Dendritic cell treated with granulocyte-macrophage colony-stimulating factor and Interleukin-4, amounts not matched to agents 40 ng/mL and 50 ng/mL, for 4 days (primary cell): ENCODE data around the gene LIMA1.

Source experiments
- H3K27ac Mint-ChIP-seq: one replicate; pipeline ENCODE4 v1.8.0; 2022; ENCODE audit warnings: mild to moderate bottlenecking, mixed read lengths
- H3K27me3 Mint-ChIP-seq: one replicate; pipeline ENCODE4 v1.8.0; 2022; ENCODE audit warnings: mild to moderate bottlenecking, mixed read lengths
- H3K36me3 Mint-ChIP-seq: one replicate; pipeline ENCODE4 v1.8.0; 2022; ENCODE audit warnings: low read depth, mixed read lengths
- H3K4me1 Mint-ChIP-seq: one replicate; pipeline ENCODE4 v1.8.0; 2022; ENCODE audit warnings: low read depth, mixed read lengths
- H3K4me3 Mint-ChIP-seq: one replicate; pipeline ENCODE4 v1.8.0; 2022; ENCODE audit warnings: mild to moderate bottlenecking, moderate library complexity, mixed read lengths
- H3K9me3 Mint-ChIP-seq: one replicate; pipeline ENCODE4 v1.8.0; 2022; ENCODE audit warnings: mixed read lengths
- intact Hi-C: fragments of 100-400 bp; cut with micrococcal nuclease; formaldehyde crosslinking; loops from one replicate; pipeline ENCODE4 v1.15.0; 2022

Gene LIMA1

GRCh38 chr12:50211392-50212070, 71.8 kb downstream of the LIMA1 start:
- Mint-ChIP-seq H3K27ac (peak overlapping the region; percentile 58), H3K36me3 (no peaks in the 10 kb centered on the region), H3K9me3 (no peaks in the 10 kb centered on the region), H3K4me1 (peaks cover 10% of the 10 kb centered on the region), H3K27me3 (no peaks in the 10 kb centered on the region), H3K4me3 (no peak overlapping the region)
- intact Hi-C loops = no loop called here

- Mint-ChIP-seq H3K4me3 (no peak overlapping the region), H3K27ac (no peak overlapping the region), H3K27me3 (no peaks in the 10 kb centered on the region), H3K9me3 (no peaks in the 10 kb centered on the region), H3K36me3 (peaks cover 25% of the 10 kb centered on the region), H3K4me1 (peaks cover 10% of the 10 kb centered on the region)
- intact Hi-C loops = no loop called here
These were observed 75.9 kb downstream of the LIMA1 start for GRCh38 chr12:50207424-50207823.

GRCh38 chr12:50205648-50206047, 77.7 kb downstream of the LIMA1 start:
- H3K27me3 Mint-ChIP-seq = no peaks in the 10 kb centered on the region
- no peak overlapping the region for H3K4me3 Mint-ChIP-seq
- intact Hi-C loops = no loop called here
- no peak overlapping the region for H3K27ac Mint-ChIP-seq
- H3K9me3 Mint-ChIP-seq = no peaks in the 10 kb centered on the region
- H3K4me1 Mint-ChIP-seq = no peaks in the 10 kb centered on the region
- peaks cover 30% of the 10 kb centered on the region for H3K36me3 Mint-ChIP-seq

- H3K4me1 Mint-ChIP-seq = no peaks in the 10 kb centered on the region
- intact Hi-C loops = no loop called here
- H3K4me3 Mint-ChIP-seq = no peak overlapping the region
- no peaks in the 10 kb centered on the region for H3K27me3 Mint-ChIP-seq
- H3K9me3 Mint-ChIP-seq = no peaks in the 10 kb centered on the region
- H3K27ac Mint-ChIP-seq = no peak overlapping the region
- peaks cover 47% of the 10 kb centered on the region for H3K36me3 Mint-ChIP-seq
These were observed 79.6 kb downstream of the LIMA1 start for GRCh38 chr12:50203691-50204090.

- Mint-ChIP-seq H3K27me3 (no peaks in the 10 kb centered on the region), H3K36me3 (peaks cover 54% of the 10 kb centered on the region), H3K4me1 (no peaks in the 10 kb centered on the region), H3K27ac (no peak overlapping the region), H3K4me3 (no peak overlapping the region), H3K9me3 (no peaks in the 10 kb centered on the region)
- intact Hi-C loops = no loop called here
These were observed 81.3 kb downstream of the LIMA1 start for GRCh38 chr12:50201987-50202521.

- no peaks in the 10 kb centered on the region for H3K4me1 Mint-ChIP-seq
These were observed 82.6 kb downstream of the LIMA1 start for GRCh38 chr12:50200552-50201273.

GRCh38 chr12:50198829-50199228, 84.5 kb downstream of the LIMA1 start:
- Mint-ChIP-seq H3K4me1 (no peaks in the 10 kb centered on the region), H3K27me3 (no peaks in the 10 kb centered on the region), H3K9me3 (no peaks in the 10 kb centered on the region), H3K36me3 (peaks cover 47% of the 10 kb centered on the region), H3K27ac (no peak overlapping the region), H3K4me3 (no peak overlapping the region)
- intact Hi-C loops = no loop called here

More at GRCh38 chr12:50200552-50201273, 82.6 kb downstream of the LIMA1 start:
- Mint-ChIP-seq H3K27ac (no peak overlapping the region), H3K9me3 (no peaks in the 10 kb centered on the region), H3K36me3 (peaks cover 65% of the 10 kb centered on the region), H3K27me3 (no peaks in the 10 kb centered on the region), H3K4me3 (no peak overlapping the region)
- intact Hi-C loops = no loop called here

GRCh38 chr12:50197297-50197727, 86.0 kb downstream of the LIMA1 start:
- Mint-ChIP-seq H3K27ac (no peak overlapping the region), H3K9me3 (no peaks in the 10 kb centered on the region), H3K27me3 (no peaks in the 10 kb centered on the region), H3K4me1 (no peaks in the 10 kb centered on the region), H3K4me3 (no peak overlapping the region), H3K36me3 (peaks cover 48% of the 10 kb centered on the region)
- intact Hi-C loops = no loop called here

GRCh38 chr12:50196537-50196936, 86.8 kb downstream of the LIMA1 start:
- Mint-ChIP-seq H3K4me1 (no peaks in the 10 kb centered on the region), H3K9me3 (no peaks in the 10 kb centered on the region), H3K36me3 (peaks cover 56% of the 10 kb centered on the region), H3K27me3 (no peaks in the 10 kb centered on the region), H3K27ac (no peak overlapping the region), H3K4me3 (no peak overlapping the region)
- intact Hi-C loops = no loop called here

GRCh38 chr12:50195832-50196231, 87.5 kb downstream of the LIMA1 start:
- no peaks in the 10 kb centered on the region for H3K27me3 Mint-ChIP-seq
- H3K9me3 Mint-ChIP-seq = no peaks in the 10 kb centered on the region
- no peak overlapping the region for H3K27ac Mint-ChIP-seq

GRCh38 chr12:50192908-50193307, 90.4 kb downstream of the LIMA1 start:
- Mint-ChIP-seq H3K4me1 (no peaks in the 10 kb centered on the region), H3K9me3 (no peaks in the 10 kb centered on the region), H3K27ac (no peak overlapping the region), H3K4me3 (no peak overlapping the region), H3K27me3 (no peaks in the 10 kb centered on the region), H3K36me3 (peaks cover 47% of the 10 kb centered on the region)
- intact Hi-C loops = no loop called here

More at GRCh38 chr12:50195832-50196231, 87.5 kb downstream of the LIMA1 start:
- intact Hi-C loops = no loop called here
- no peaks in the 10 kb centered on the region for H3K4me1 Mint-ChIP-seq
- H3K4me3 Mint-ChIP-seq = no peak overlapping the region
- H3K36me3 Mint-ChIP-seq = peaks cover 60% of the 10 kb centered on the region

GRCh38 chr12:50192236-50192635, 91.1 kb downstream of the LIMA1 start:
- Mint-ChIP-seq H3K36me3 (peaks cover 44% of the 10 kb centered on the region), H3K9me3 (no peaks in the 10 kb centered on the region), H3K4me3 (no peak overlapping the region), H3K27me3 (no peaks in the 10 kb centered on the region), H3K4me1 (no peaks in the 10 kb centered on the region), H3K27ac (no peak overlapping the region)
- intact Hi-C loops = no loop called here

- Mint-ChIP-seq H3K27me3 (no peaks in the 10 kb centered on the region), H3K27ac (no peak overlapping the region), H3K9me3 (no peaks in the 10 kb centered on the region), H3K4me1 (no peaks in the 10 kb centered on the region), H3K4me3 (no peak overlapping the region), H3K36me3 (peaks cover 31% of the 10 kb centered on the region)
- intact Hi-C loops = no loop called here
These were observed 92.5 kb downstream of the LIMA1 start for GRCh38 chr12:50190859-50191258.

GRCh38 chr12:50188875-50189575, 94.3 kb downstream of the LIMA1 start:
- H3K9me3 Mint-ChIP-seq = no peaks in the 10 kb centered on the region
- H3K36me3 Mint-ChIP-seq = peaks cover 31% of the 10 kb centered on the region
- H3K4me1 Mint-ChIP-seq = peaks cover 5% of the 10 kb centered on the region
- intact Hi-C loops = loop anchor here (5.0 kb wide), 1 partner anchor 123 kb away; no protein-coding TSS in a partner anchor
- no peak overlapping the region for H3K27ac Mint-ChIP-seq
- no peak overlapping the region for H3K4me3 Mint-ChIP-seq
- H3K27me3 Mint-ChIP-seq = no peaks in the 10 kb centered on the region
